Raji (cell line): ENCODE measurements around the gene PCDHGA1.

Experiments
- POLR2A ChIP-seq: IDR thresholded peaks from 2 replicates; pipeline ENCODE4 v1.6.1; 2011; ENCODE audit warnings: low read depth, low read length, control low read depth; ENCODE audit not compliant: insufficient read depth

The PCDHGA1 gene

DNA sequence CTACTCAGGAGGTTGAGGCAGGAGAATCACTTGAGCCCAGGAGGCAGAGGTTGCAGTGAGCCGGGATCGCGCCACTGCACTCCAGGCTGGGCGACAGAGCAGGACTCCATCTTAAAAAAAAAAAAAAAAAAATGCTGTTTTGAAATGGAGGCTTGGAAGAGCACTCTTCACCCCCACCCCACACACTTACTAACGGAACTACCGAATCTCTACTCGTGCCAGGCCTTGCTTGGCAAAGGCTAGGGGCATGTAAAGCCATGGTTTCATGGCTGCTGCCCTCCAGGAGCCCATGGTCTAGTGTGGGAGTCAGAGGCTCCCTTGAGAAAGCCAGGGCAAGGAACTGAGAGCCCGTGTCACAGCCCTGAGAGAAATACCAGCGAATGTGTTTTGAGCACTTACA is 179.8 kb downstream of the PCDHGA1 start:
- no peak; the same call in 1 of the 2 replicates for TF ChIP-seq POLR2A

DNA sequence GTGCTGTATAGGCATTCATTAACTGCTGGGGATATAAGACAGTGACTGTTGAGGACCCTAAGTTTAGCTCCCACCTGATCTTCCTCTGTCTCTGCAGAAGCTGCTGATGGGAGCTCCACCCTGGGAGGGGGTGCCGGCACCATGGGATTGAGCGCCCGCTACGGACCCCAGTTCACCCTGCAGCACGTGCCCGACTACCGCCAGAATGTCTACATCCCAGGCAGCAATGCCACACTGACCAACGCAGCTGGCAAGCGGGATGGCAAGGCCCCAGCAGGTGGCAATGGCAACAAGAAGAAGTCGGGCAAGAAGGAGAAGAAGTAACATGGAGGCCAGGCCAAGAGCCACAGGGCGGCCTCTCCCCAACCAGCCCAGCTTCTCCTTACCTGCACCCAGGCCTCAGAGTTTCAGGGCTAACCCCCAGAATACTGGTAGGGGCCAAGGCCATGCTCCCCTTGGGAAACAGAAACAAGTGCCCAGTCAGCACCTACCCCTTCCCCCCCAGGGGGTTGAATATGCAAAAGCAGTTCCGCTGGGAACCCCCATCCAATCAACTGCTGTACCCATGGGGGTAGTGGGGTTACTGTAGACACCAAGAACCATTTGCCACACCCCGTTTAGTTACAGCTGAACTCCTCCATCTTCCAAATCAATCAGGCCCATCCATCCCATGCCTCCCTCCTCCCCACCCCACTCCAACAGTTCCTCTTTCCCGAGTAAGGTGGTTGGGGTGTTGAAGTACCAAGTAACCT is 180.7 kb downstream of the PCDHGA1 start:
- TF ChIP-seq POLR2A = peak; percentile 74

GRCh38 chr5:141511771-141512325 is 181.5 kb downstream of the PCDHGA1 start:
- no peak for TF ChIP-seq POLR2A

GRCh38 chr5:141512390-141512910 is 182.1 kb downstream of the PCDHGA1 start:
- TF ChIP-seq POLR2A = 0 out of 2 replicates have a peak, but pooled peaks have one; percentile 30

DNA sequence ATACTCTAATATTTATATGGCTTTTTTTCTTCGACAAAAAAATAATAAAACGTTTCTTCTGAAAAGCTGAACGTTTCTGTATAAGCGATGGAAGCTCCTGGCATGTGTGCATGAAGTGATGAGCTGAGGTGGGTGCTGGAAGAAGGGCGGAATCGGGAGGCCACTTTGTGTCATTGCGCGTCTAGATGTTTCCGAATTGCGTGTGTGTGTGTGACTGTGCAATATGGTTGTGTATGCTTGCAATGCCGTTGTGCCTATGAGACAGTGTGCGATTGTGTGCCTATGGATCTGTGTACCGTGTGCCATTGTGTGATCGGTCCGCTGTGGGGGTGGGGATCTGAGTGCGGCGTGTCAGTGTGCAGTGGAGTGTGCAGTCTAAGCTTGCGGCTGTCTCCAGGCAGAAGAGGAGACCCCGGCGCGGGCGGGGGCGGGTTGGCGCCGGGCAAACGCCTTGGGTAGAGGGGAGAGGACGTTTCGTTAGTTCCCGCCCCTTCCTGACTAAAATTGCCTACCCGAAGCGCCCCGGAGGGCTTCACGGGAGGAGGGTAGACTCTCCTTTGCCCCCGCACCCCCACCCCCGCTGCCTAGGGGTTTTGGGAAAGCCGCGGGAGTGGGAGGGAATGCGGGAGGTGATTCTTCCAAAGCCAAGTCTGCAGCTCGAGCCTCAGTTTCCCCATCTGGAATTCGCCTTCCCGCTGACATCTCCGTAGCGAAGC is 182.8 kb downstream of the PCDHGA1 start:
- TF ChIP-seq POLR2A = peak; percentile 48

DNA sequence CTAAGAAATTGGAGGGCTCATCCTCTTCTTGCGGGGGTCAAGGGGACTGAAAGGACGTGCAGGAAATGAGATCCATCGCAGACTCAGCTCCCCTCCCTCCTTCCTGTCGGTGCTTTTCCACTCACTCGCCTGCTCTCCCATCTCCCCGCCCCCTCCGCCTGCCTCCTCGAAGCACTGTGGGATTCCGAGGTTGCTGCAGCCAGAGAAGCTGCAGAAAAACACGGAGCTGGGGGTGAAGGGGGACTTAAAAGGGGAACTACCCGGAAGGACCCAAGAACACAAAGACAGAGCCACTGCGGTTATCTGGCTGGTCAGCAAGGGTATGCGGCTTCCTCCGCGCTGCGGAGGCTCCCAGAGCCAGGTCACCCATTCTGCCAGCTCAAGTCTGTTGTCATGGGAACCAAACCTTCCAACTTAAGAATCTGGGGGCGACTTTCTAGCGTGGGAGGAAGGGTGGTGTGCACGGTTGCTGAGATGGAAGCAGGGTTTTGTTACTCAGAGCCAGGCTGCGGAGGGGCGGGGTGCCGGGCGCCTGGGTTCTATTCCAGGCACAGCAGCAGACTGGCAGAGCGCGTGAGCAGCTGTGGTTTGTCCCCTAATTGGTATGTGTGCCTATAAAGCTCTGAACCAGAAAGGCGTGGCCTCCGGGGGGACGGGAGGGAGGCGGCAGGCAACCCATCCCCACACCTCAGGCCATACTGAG is 183.5 kb downstream of the PCDHGA1 start:
- peak; percentile 68 for TF ChIP-seq POLR2A

- no peak; the same call in 1 of the 2 replicates for TF ChIP-seq POLR2A
Observed at GRCh38 chr5:141514330-141515133, 184.2 kb downstream of the PCDHGA1 start.

GRCh38 chr5:141515141-141515540 is 184.8 kb downstream of the PCDHGA1 start:
- TF ChIP-seq POLR2A = no peak

GRCh38 chr5:141515946-141516671 is 185.8 kb downstream of the PCDHGA1 start:
- 0 out of 2 replicates have a peak, but pooled peaks have one; percentile 30 for TF ChIP-seq POLR2A

DNA sequence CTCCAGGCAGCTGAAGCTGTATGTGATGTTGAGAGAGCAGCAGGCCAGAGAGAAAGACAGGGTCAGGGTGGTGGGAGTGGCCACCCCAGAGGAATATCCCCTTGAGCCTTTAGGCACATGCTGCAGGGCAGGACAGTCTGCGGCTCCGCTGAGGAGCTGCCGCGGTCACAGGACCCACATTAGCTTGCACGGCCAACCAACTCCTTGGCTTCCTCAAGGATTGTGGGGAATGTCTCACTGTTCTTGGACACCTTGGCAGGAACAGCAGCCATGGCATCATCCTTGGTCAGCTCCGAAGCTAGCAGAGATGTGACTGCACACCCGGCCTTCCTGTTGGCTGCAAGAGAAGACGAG is 186.3 kb downstream of the PCDHGA1 start:
- no peak for TF ChIP-seq POLR2A

DNA sequence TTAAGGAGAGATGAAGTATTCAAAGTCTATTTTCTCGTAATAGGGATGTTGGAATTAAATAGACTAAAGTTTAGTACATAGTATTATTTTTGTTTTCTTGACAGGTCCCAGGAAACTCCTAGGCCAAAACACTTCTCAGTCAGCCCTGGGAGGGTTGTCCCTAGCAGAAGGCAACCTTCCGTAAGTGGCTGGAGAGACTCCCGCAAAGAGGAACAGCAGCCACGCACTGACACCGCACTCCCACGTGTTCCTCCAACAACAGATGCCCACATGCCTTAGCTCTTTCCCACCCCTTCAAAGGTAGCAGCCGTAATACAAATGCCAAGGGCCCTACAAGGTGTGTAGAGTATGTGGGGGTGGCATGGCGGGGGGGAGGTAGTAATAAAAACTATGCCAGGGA is 187.0 kb downstream of the PCDHGA1 start:
- TF ChIP-seq POLR2A = no peak

DNA sequence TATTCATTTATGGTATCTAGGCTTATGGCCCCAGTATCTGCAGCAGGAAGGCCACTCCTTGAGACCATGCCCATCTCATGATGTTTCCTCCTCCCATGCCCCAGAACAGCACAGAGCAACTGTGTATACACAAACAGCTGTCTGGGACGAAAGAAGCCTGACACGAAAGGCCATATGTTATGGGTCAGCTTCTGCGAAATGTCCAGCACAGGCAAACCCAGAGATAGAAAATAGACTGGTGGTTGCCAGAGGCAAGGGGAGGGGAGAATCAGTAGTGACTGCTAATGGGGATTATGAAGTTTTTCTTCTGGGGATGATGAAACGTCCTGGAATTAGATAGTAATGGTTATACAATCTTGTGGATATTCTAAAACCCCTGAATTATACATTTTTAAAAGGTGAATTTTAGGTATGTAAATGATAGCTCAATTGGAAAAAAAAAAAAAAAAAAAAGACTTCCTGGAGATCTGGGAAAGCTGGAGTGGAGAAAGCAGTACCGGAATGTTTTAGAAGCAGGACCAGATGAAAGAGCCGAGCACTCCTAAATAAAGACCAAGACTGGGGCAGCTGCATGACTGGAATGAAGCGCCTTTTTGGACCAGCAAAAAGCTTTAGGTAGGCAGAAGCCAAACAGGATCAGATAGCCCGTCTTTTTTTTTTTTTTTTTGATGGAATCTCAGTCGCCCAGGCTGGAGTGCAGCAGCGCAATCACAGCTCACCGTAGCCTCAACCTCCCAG is 187.7 kb downstream of the PCDHGA1 start:
- no peak for TF ChIP-seq POLR2A

DNA sequence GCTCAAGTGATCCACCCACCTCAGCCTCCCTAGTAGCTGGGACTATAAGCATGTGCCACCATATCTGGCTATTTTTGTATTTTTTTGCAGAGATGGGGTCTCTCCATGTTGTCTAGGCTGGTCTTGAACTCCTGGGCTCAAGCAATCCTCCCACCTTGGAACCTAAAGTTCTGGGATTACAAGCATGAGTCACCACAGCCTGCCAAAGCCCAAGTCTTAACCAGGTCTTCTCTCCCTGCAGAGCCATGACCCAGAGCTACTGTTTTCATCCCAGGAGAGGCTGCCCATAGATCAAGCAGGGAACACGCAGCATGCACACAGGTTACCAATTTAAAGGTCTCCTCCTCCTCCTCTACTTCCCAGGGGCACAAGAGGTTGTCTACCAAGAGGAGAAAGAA is 188.3 kb downstream of the PCDHGA1 start:
- TF ChIP-seq POLR2A = no peak
